Breast epithelium (tissue), 4 donors: ENCODE data around the gene SBDS. TPM values are rescaled to one million over a fixed set of nuclear protein-coding genes. Genes with fewer than 3 reads are reported as not detected.

Experiments
- DNase-seq, 2 donors: peaks; one replicate each; pipeline ENCODE4 v3.0.0-alpha.2; 2019; ENCODE audit warnings: low spot score in 2 of 2
- H3K27ac ChIP-seq, 2 donors: fragments of 200-600 bp; sonication (generic) in 1 of 2; one replicate each; pipeline ENCODE4 v1.5.1; 2016 to 2019; ENCODE audit warnings: mild to moderate bottlenecking in 1 of 2
- H3K27me3 ChIP-seq, 2 donors: fragments of 200-600 bp; sonication (generic) in 1 of 2; one replicate each; pipeline versions ENCODE4 v1.5.1 to v1.6.0; 2017 to 2019; ENCODE audit warnings: control low read depth in 1 of 2, mild to moderate bottlenecking in 1 of 2
- H3K36me3 ChIP-seq: fragments of 200-600 bp; one replicate; pipeline ENCODE4 v1.5.1; 2019
- H3K4me1 ChIP-seq, 2 donors: fragments of 200-600 bp; sonication (generic); one replicate each; pipeline ENCODE4 v1.5.1; 2016 to 2019; ENCODE audit warnings: control low read depth in 1 of 2
- H3K4me3 ChIP-seq, 3 donors: fragments of 200-600 bp; sonication (generic); 1 replicate in 2 of 3; 2 replicates in 1 of 3; pipeline ENCODE4 v1.5.1; 2016 to 2019; ENCODE audit warnings: mild to moderate bottlenecking in 3 of 3, moderate library complexity in 2 of 3
- H3K9me3 ChIP-seq, 2 donors: fragments of 200-600 bp; sonication (generic) in 1 of 2; one replicate each; pipeline ENCODE4 v1.5.1; 2016 to 2019; ENCODE audit warnings: control low read depth in 1 of 2
- POLR2A ChIP-seq: fragments of 450-650 bp; IDR thresholded peaks from one replicate; pipeline ENCODE4 v1.6.1; 2016; ENCODE audit warnings: antibody characterized with exemption, mild to moderate bottlenecking, moderate library complexity
- POLR2AphosphoS5 ChIP-seq, 3 donors: sonication (generic); formaldehyde crosslinking; IDR thresholded peaks; one replicate each; pipeline ENCODE4 v1.6.1; 2017; ENCODE audit warnings: antibody characterized with exemption in 3 of 3
- intact Hi-C: fragments of 100-400 bp; cut with DNase I; formaldehyde crosslinking; loops from one replicate; pipeline ENCODE4 v1.15.1; 2023; ENCODE audit warnings: low total_unique reads
- total RNA-seq, 3 donors: library from RNA; depleted of rRNA; stranded (reverse); fragments of >200 nt; gene quantifications; one replicate each; pipeline ENCODE4 v1.1.0, GENCODE V29; 2016
- TF ChIP-seq, protein P1 (sequence below), 3 donors: fragments of 450-650 bp; IDR thresholded peaks; one replicate each; pipeline ENCODE4 v1.5.1; 2016 to 2017; ENCODE audit warnings: antibody characterized with exemption in 3 of 3, mild to moderate bottlenecking in 3 of 3, moderate library complexity in 3 of 3

The SBDS gene
- total RNA-seq, 3 donors from 2014 or later, result 116 to 183 (median 124) TPM

DNA sequence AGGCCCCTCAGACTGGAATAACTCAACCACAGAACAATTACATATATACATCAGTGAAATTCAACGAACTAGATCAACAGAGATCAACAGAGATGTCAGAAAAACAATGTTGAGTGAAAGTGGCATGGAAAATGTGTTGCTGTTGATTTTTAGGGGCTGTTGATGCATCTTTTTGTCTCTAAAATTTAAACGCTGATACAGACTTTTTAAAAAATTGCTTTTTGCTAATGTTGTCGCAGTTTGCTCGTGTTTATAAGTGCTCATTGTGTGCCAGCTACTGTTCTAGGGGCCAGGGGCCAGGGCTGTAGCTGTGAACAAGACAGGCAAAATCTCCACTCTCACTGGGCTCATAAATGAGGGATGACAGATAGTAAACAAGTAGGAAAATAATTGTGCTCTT is 56.1 kb downstream of the SBDS start:
- Histone ChIP-seq H3K4me3 (no peak overlapping the region), H3K36me3 (no peaks in the 10 kb centered on the region), H3K27ac (no peak overlapping the region), H3K9me3 (no peaks in the 10 kb centered on the region), H3K4me1 (no peaks in the 10 kb centered on the region), H3K27me3 (no peaks in the 10 kb centered on the region)
- intact Hi-C loops, result no loop called here
- TF ChIP-seq POLR2A (no peak), POLR2AphosphoS5 (IDR thresholded peaks at IDR 0.05) (no peak)
- TF ChIP-seq, protein P1, sequence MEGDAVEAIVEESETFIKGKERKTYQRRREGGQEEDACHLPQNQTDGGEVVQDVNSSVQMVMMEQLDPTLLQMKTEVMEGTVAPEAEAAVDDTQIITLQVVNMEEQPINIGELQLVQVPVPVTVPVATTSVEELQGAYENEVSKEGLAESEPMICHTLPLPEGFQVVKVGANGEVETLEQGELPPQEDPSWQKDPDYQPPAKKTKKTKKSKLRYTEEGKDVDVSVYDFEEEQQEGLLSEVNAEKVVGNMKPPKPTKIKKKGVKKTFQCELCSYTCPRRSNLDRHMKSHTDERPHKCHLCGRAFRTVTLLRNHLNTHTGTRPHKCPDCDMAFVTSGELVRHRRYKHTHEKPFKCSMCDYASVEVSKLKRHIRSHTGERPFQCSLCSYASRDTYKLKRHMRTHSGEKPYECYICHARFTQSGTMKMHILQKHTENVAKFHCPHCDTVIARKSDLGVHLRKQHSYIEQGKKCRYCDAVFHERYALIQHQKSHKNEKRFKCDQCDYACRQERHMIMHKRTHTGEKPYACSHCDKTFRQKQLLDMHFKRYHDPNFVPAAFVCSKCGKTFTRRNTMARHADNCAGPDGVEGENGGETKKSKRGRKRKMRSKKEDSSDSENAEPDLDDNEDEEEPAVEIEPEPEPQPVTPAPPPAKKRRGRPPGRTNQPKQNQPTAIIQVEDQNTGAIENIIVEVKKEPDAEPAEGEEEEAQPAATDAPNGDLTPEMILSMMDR (IDR thresholded peaks at IDR 0.05), result no peak
- no peak for DNase-seq

DNA sequence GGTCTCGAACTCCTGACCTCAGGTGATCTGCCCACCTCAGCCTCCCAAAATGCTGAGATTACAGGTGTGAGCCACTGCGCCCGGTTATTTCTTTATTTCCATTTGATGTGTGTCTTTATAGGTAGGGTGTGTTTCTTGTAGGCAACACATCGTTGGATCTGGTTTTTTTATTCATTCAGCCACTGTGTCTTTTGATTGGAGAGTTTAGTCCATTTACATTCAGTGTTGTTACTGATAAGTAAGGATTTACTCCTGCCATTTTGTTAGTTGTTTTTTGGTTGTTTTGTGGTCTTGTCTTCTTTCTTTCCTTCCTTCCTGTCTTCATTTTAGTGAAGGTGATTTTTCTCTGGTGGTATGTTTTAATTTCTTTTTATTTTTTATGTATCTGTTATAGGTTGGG is 57.4 kb downstream of the SBDS start:
- no peaks in the 10 kb centered on the region for H3K4me1 ChIP-seq
- no peaks in the 10 kb centered on the region for H3K36me3 ChIP-seq
- H3K27me3 ChIP-seq, result no peaks in the 10 kb centered on the region
- no peak overlapping the region for H3K4me3 ChIP-seq
- H3K9me3 ChIP-seq, result no peaks in the 10 kb centered on the region
- H3K27ac ChIP-seq, result no peak overlapping the region
- intact Hi-C loops, result no loop called here
- TF ChIP-seq POLR2AphosphoS5 (IDR thresholded peaks at IDR 0.05), result no peak
- TF ChIP-seq POLR2A, result no peak
- TF ChIP-seq, protein P1 (IDR thresholded peaks at IDR 0.05), result no peak
- no peak for DNase-seq

Other genes starting within 250 kb of the SBDS start
- gene TMEM248, start 74.4 kb downstream of the SBDS start, total RNA-seq, result 100 to 1,000 TPM; 119 to 148 (median 120) TPM
- gene TYW1, start 1.2 kb upstream of the SBDS start, total RNA-seq, result 10 to 100 TPM; 16.0 to 26.2 (median 23.6) TPM